Kidney (tissue), 14 donors: ENCODE results near the gene MOB3B. TPM values are rescaled to one million over a fixed set of nuclear protein-coding genes. Genes with fewer than 3 reads are reported as not detected.

Experiments used
- DNase-seq, 5 donors: peaks; one replicate each; pipeline ENCODE4 v3.0.0-alpha.2; 2013 to 2020
- FAIRE-seq: peaks from 2 replicates; lab custom pipeline; 2012; peaks lifted over from hg19 to GRCh38; lab: Jason Lieb, UNC
- H3K27ac ChIP-seq, 2 donors: one replicate each; pipeline ENCODE4 v1.7.0; 2013; ENCODE audit warnings: low read depth in 2 of 2, low read length in 2 of 2, inconsistent platforms in 1 of 2
- H3K27me3 ChIP-seq: one replicate; pipeline ENCODE4 v1.7.1; 2013; ENCODE audit warnings: low read length, inconsistent platforms; ENCODE audit not compliant: control insufficient read depth, insufficient read depth
- H3K36me3 ChIP-seq, 3 donors: one replicate each; pipeline versions ENCODE4 v1.7.0 to v1.7.1; 2013; ENCODE audit warnings: low read length in 3 of 3, control low read depth in 1 of 3, inconsistent platforms in 1 of 3; ENCODE audit not compliant: insufficient read depth in 3 of 3, control insufficient read depth in 2 of 3
- H3K4me1 ChIP-seq, 3 donors: one replicate each; pipeline versions ENCODE4 v1.7.0 to v1.7.1; 2013; ENCODE audit warnings: low read length in 3 of 3, inconsistent platforms in 1 of 3, low read depth in 1 of 3; ENCODE audit not compliant: control insufficient read depth in 2 of 3, insufficient read depth in 2 of 3
- H3K4me3 ChIP-seq, 3 donors: one replicate each; pipeline versions ENCODE4 v1.7.0 to v1.8.1; 2013; ENCODE audit warnings: low read length in 3 of 3, control low read depth in 1 of 3, inconsistent platforms in 1 of 3
- H3K9ac ChIP-seq, 3 donors: one replicate each; pipeline versions ENCODE4 v1.7.0 to v1.7.1; 2013; ENCODE audit warnings: low read length in 3 of 3, control low read depth in 1 of 3, inconsistent platforms in 1 of 3
- H3K9me3 ChIP-seq, 3 donors: one replicate each; pipeline versions ENCODE4 v1.7.0 to v1.7.1; 2013; ENCODE audit warnings: low read length in 3 of 3, control low read depth in 1 of 3, inconsistent platforms in 1 of 3; ENCODE audit not compliant: control insufficient read depth in 2 of 3, insufficient read depth in 1 of 3
- intact Hi-C: fragments of 100-400 bp; cut with DNase I; formaldehyde crosslinking; loops from one replicate; pipeline ENCODE4 v1.11.1; 2022
- polyA plus RNA-seq: library from polyadenylated mRNA; stranded (reverse); fragments of 350-450 nt; fragmentation: Illumina TruSeq; extraction: RNeasy Lipid Tissue Mini Kit (QIAGEN cat#74804); gene quantifications from one replicate; pipeline ENCODE4 v1.2.3, GENCODE V29; 2014; ENCODE audit warnings: low read depth, low replicate concordance; ENCODE audit not compliant: insufficient read depth
- total RNA-seq: library from RNA; stranded (reverse); fragmentation: NEBNext Ultra II Directional; extraction: Animal tissue kit (Norgen Biotek cat#: 25700); gene quantifications from one replicate; pipeline ENCODE4 v1.2.1, GENCODE V29; 2021
- TF ChIP-seq, protein P1 (sequence below): IDR thresholded peaks from 3 replicates; pipeline ENCODE4 v1.5.1; 2012; ENCODE audit warnings: mild to moderate bottlenecking, moderate library complexity, borderline replicate concordance; ENCODE audit not compliant: insufficient read depth; ENCODE audit errors: extremely low read depth
- donor health status: control.
- donor health status: control.
- donor health status: control.
- donor health status: control.
- donor health status: control.
- donor health status: DM: yes; HTN: yes; CAD: no.
- donor health status: Normal renal cell carcinoma (clear cell type).

The MOB3B gene
- total and polyA plus RNA-seq, 2 donors from 2014 or later, result 5.9 to 22.5 TPM

DNA sequence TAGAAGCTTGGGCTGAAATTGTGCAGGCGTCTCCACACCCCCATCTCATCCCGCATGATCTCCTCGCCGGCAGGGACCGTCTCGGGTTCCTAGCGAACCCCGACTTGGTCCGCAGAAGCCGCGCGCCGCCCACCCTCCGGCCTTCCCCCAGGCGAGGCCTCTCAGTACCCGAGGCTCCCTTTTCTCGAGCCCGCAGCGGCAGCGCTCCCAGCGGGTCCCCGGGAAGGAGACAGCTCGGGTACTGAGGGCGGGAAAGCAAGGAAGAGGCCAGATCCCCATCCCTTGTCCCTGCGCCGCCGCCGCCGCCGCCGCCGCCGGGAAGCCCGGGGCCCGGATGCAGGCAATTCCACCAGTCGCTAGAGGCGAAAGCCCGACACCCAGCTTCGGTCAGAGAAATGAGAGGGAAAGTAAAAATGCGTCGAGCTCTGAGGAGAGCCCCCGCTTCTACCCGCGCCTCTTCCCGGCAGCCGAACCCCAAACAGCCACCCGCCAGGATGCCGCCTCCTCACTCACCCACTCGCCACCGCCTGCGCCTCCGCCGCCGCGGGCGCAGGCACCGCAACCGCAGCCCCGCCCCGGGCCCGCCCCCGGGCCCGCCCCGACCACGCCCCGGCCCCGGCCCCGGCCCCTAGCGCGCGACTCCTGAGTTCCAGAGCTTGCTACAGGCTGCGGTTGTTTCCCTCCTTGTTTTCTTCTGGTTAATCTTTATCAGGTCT, 43.5 kb upstream of the MOB3B start, which contains the start of gene C9orf72:
Gene C9orf72, minus strand, starts transcription at position 564 of the 716 bp plus-strand sequence. CDS start 6,361 bp downstream, outside the sequence.
- no peaks in the 10 kb centered on the region for H3K27me3 ChIP-seq
- peak in 4 of 5 donors; percentile 84 to 93 (median 86) for DNase-seq
- TF ChIP-seq, protein P1, sequence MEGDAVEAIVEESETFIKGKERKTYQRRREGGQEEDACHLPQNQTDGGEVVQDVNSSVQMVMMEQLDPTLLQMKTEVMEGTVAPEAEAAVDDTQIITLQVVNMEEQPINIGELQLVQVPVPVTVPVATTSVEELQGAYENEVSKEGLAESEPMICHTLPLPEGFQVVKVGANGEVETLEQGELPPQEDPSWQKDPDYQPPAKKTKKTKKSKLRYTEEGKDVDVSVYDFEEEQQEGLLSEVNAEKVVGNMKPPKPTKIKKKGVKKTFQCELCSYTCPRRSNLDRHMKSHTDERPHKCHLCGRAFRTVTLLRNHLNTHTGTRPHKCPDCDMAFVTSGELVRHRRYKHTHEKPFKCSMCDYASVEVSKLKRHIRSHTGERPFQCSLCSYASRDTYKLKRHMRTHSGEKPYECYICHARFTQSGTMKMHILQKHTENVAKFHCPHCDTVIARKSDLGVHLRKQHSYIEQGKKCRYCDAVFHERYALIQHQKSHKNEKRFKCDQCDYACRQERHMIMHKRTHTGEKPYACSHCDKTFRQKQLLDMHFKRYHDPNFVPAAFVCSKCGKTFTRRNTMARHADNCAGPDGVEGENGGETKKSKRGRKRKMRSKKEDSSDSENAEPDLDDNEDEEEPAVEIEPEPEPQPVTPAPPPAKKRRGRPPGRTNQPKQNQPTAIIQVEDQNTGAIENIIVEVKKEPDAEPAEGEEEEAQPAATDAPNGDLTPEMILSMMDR, result no peak
- H3K4me3 ChIP-seq, result peak within 1 kb of the TSS; percentile 85 to 94 (median 92)
- no peak for FAIRE-seq
- no peaks in the 10 kb centered on the region for H3K36me3 ChIP-seq
- intact Hi-C loops, result no loop called here
- peaks cover 0 to 7% (median 3%) of the 10 kb centered on the region in 3 donors for H3K4me1 ChIP-seq
- peak within 1 kb of the TSS; percentile 93 to 95 for H3K27ac ChIP-seq
- peaks cover 0 to under 1% (median 0%) of the 10 kb centered on the region in 3 donors for H3K9me3 ChIP-seq
- H3K9ac ChIP-seq, result peak within 1 kb of the TSS; percentile 75 to 93 (median 80)

DNA sequence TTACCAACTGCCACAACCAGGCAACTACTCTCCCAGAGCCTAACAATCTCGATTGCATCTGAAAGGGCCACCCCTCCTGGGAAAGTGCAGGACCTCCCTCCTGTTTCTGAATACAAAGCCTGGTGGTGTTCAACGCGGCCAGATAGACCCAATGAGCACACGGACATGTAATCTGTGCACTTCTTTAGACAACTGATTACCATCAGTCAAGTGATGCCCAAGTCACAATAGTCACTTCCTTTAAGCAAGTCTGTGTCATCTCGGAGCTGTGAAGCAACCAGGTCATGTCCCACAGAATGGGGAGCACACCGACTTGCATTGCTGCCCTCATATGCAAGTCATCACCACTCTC, 42.9 kb upstream of the MOB3B start:
- intact Hi-C loops, result no loop called here
- FAIRE-seq, result no peak
- Histone ChIP-seq H3K4me3 (peak overlapping the region; percentile 69 to 94 (median 92)), H3K27me3 (no peaks in the 10 kb centered on the region), H3K4me1 (peaks cover 0 to 7% (median 3%) of the 10 kb centered on the region in 3 donors), H3K9me3 (no peaks in the 10 kb centered on the region), H3K9ac (peak overlapping the region; percentile 64 to 80 (median 65)), H3K27ac (peak overlapping the region; percentile 93 to 95), H3K36me3 (no peaks in the 10 kb centered on the region)
- DNase-seq, result peak in 3 of 5 donors; percentile 46 to 77 (median 77)
- TF ChIP-seq, protein P1, result no peak

DNA sequence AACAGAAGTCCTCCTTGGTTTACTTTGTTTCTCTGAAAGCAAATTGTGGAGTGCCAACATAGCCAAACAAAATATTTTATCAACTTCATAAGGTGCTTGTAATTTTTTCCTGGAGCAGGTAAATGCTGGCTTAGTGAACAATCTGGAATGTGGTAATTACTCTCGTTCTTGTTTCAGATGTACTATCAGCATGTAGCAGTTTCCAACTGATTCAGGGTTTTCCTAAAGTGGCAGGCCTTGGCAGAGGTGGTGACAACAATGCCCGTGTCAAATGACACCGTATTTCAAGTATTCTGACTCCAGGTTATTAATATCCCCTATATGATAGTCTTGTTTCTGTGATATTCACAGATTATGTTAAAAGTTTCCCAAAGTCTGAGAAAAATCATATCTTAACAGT, 42.4 kb upstream of the MOB3B start:
- no peaks in the 10 kb centered on the region for H3K9me3 ChIP-seq
- H3K27me3 ChIP-seq, result no peaks in the 10 kb centered on the region
- no peak for FAIRE-seq
- H3K4me3 ChIP-seq, result peak overlapping the region in 2 of 3 donors; percentile 92 to 94
- peak in 2 of 5 donors; percentile 25 to 35 for DNase-seq
- no peaks in the 10 kb centered on the region for H3K36me3 ChIP-seq
- peak overlapping the region in 1 of 2 donors; percentile 95 for H3K27ac ChIP-seq
- peaks cover 0 to 7% (median 3%) of the 10 kb centered on the region in 3 donors for H3K4me1 ChIP-seq
- H3K9ac ChIP-seq, result peak overlapping the region in 2 of 3 donors; percentile 65 to 80
- intact Hi-C loops, result no loop called here
- TF ChIP-seq, protein P1, result no peak
